IPS DF 19.7 (cell line): ENCODE measurements around the gene REXO1.
"Not testable (repeated sequence)": the region's sequence is repeated elsewhere in the genome, so short reads cannot be mapped to it uniquely, and the experiment has no call there.

ENCODE experiments used
- DNase-seq: peaks from one replicate; pipeline ENCODE4 v3.0.0-alpha.2; 2013; ENCODE audit warnings: low read depth, low spot score

The REXO1 gene

GRCh38 chr19:1848399-1849131 lies at the start of gene REXO1:
REXO1 (minus strand) TSS chr19:1848483; CDS start chr19:1848358, 125 bp downstream.
- DNase-seq: peak; percentile 60

- DNase-seq: no peak
Observed at GRCh38 chr19:1896508-1896907, 48.2 kb upstream of the REXO1 start.

- no peak for DNase-seq
Observed at GRCh38 chr19:1893791-1894190, 45.5 kb upstream of the REXO1 start.

- no peak for DNase-seq
Observed at GRCh38 chr19:1889907-1890306, 41.6 kb upstream of the REXO1 start.

- DNase-seq: no peak
Observed at GRCh38 chr19:1888385-1888784, 40.1 kb upstream of the REXO1 start.

GRCh38 chr19:1886360-1886759 lies 38.1 kb upstream of the REXO1 start:
- DNase-seq: not testable (repeated sequence)

GRCh38 chr19:1885398-1886119 lies 37.3 kb upstream of the REXO1 start, which contains the start of gene ABHD17A:
ABHD17A (minus strand) TSS chr19:1885496; CDS start chr19:1881566, 3,930 bp downstream.
- not testable (repeated sequence) for DNase-seq

GRCh38 chr19:1884719-1885334 lies 36.5 kb upstream of the REXO1 start:
- no peak for DNase-seq

GRCh38 chr19:1884291-1884718 lies 36.0 kb upstream of the REXO1 start:
- no peak for DNase-seq

GRCh38 chr19:1883784-1884183 lies 35.5 kb upstream of the REXO1 start:
- DNase-seq: no peak

GRCh38 chr19:1882786-1883692 lies 34.8 kb upstream of the REXO1 start:
- no peak for DNase-seq

GRCh38 chr19:1882089-1882785 lies 34.0 kb upstream of the REXO1 start:
- no peak for DNase-seq

GRCh38 chr19:1881393-1882088 lies 33.3 kb upstream of the REXO1 start:
- not testable (repeated sequence) for DNase-seq

GRCh38 chr19:1880611-1881392 lies 32.5 kb upstream of the REXO1 start:
- no peak for DNase-seq

GRCh38 chr19:1879982-1880381 lies 31.7 kb upstream of the REXO1 start:
- not testable (repeated sequence) for DNase-seq

GRCh38 chr19:1878583-1878982 lies 30.3 kb upstream of the REXO1 start:
- DNase-seq: not testable (repeated sequence)

- not testable (repeated sequence) for DNase-seq
Observed at GRCh38 chr19:1877280-1877660, 29.0 kb upstream of the REXO1 start.

GRCh38 chr19:1876496-1877279 lies 28.4 kb upstream of the REXO1 start:
- not testable (repeated sequence) for DNase-seq
